ENCODE data around the gene FGF12. TPM values are rescaled to one million over a fixed set of nuclear protein-coding genes. Genes with fewer than 3 reads are reported as not detected.

Gene FGF12
- total RNA-seq, 2 experiments from 2014 or later: 0.06 to 1.7 TPM

DNA sequence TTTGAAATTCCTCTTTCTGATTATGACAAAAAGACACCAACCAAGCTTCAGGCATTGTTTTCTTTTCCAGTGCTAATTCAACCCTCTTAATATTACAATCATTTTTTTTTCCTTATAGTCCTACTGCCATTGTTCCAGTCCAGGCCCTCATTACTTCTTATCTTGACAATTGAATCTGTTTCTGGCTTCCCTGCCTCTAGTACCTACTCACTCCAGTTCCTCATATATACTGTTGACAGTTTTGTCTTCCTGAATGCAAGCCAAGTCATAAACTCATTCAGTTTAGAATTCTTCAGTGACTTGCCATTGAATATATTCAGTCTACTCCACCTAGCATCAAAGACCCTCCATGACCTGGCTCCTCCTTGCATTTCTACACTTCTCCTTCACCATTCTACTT lies 507.4 kb downstream of the FGF12 start:
- ChIA-PET POLR2A (interaction anchor here (1.4 kb wide), 1 partner anchor 17 kb away, joined by 6 read pairs; no protein-coding TSS in a partner anchor), CTCF (ENCODE audit: unreplicated experiment) (no interaction called here)
- Histone ChIP-seq H4K20me1 (ENCODE audit: insufficient read depth, low read length) (no peaks in the 10 kb centered on the region), H3K9me3 (ENCODE audit: low read length) (no peaks in the 10 kb centered on the region), H2AFZ (ENCODE audit: low read length) (no peak overlapping the region), H3K4me1 (ENCODE audit: insufficient read depth, low read length, poor library complexity, severe bottlenecking) (no peaks in the 10 kb centered on the region), H3K27ac (ENCODE audit: low read depth, low read length, poor library complexity, severe bottlenecking) (no peak overlapping the region), H3K79me2 (ENCODE audit: insufficient read depth, low read depth, low read length) (no peaks in the 10 kb centered on the region), H3K4me3 (ENCODE audit: low read depth, low read length, poor library complexity, severe bottlenecking) (no peak overlapping the region), H3K36me3 (ENCODE audit: insufficient read depth, low read length) (no peaks in the 10 kb centered on the region), H3K9me2 (ENCODE audit: insufficient read depth, low read length) (no peaks in the 10 kb centered on the region; the same call in 1 of the 2 replicates), H3K4me2 (ENCODE audit: low read length) (no peak overlapping the region)
- TF ChIP-seq EZH2phosphoT487 (IDR thresholded peaks at IDR 0.05; ENCODE audit: borderline replicate concordance, low read depth, low read length): no peak
- no peak for TF ChIP-seq CTCF (conservative IDR thresholded peaks at IDR 0.05; ENCODE audit: low read length)
- BruUV-seq (replicated peaks): no TSS peak
- intact Hi-C loops (cut with micrococcal nuclease; ENCODE audit: unreplicated experiment): no loop called here
- no peak for DNase-seq (ENCODE audit: low spot score)

DNA sequence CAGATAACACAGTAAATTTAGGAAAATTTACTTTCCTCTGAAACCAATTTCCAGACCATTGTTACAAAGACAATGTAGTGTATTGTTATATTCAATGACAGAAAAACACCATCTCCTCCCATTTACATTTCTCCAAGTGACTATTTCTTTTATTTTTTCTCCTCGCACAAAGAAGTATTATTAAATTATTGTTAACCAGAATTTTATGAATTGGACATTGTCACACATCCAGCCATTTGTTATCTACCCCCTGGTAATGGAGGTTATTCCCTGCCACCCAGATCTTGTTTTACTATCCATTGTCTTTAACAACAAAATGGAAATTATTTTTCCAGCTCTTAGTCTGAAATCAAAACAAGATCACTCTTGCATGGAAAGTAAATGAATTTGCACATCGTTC lies 511.3 kb downstream of the FGF12 start:
- Histone ChIP-seq H2AFZ (ENCODE audit: low read length) (no peak overlapping the region), H3K79me2 (ENCODE audit: insufficient read depth, low read depth, low read length) (no peaks in the 10 kb centered on the region), H3K9me2 (ENCODE audit: insufficient read depth, low read length) (no peaks in the 10 kb centered on the region), H3K9me3 (ENCODE audit: low read length) (no peaks in the 10 kb centered on the region), H3K4me1 (ENCODE audit: insufficient read depth, low read length, poor library complexity, severe bottlenecking) (no peaks in the 10 kb centered on the region), H4K20me1 (ENCODE audit: insufficient read depth, low read length) (no peaks in the 10 kb centered on the region), H3K4me3 (ENCODE audit: low read depth, low read length, poor library complexity, severe bottlenecking) (no peak overlapping the region), H3K27ac (ENCODE audit: low read depth, low read length, poor library complexity, severe bottlenecking) (no peak overlapping the region), H3K36me3 (ENCODE audit: insufficient read depth, low read length) (no peaks in the 10 kb centered on the region), H3K4me2 (ENCODE audit: low read length) (no peak overlapping the region)
- no TSS peak for BruUV-seq (replicated peaks)
- POLR2A ChIA-PET: interaction anchor here (0.7 to 2.2 kb wide), 6 partner anchors 10 to 216 kb away, joined by 3 to 7 read pairs (median 4); no protein-coding TSS in a partner anchor
- DNase-seq (ENCODE audit: low spot score): no peak
- intact Hi-C loops (cut with micrococcal nuclease; ENCODE audit: unreplicated experiment): no loop called here
- TF ChIP-seq EZH2phosphoT487 (IDR thresholded peaks at IDR 0.05; ENCODE audit: borderline replicate concordance, low read depth, low read length): no peak
- TF ChIP-seq CTCF (conservative IDR thresholded peaks at IDR 0.05; ENCODE audit: low read length): no peak
- CTCF ChIA-PET (ENCODE audit: unreplicated experiment): no interaction called here

DNA sequence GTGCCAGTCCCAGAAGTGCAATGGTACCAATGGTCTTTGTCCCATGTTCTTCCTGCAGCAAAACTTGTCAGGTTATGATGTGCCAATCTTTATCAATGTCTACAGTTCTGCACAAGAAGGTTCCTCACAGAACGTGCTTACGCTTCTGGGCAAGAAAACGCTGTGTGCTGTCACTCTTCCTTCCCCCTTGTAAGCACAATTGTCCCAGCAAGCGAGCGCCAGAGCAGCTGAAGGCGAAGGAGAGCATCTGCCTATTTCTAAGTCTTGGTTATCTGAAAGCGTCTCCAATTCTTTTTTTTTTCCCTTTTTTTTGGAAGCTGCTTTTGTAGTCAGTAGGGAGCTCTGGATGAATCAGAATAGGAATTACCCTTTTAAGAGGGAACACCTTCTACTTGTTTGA lies 514.4 kb downstream of the FGF12 start:
- ChIA-PET CTCF (ENCODE audit: unreplicated experiment) (interaction anchor here (1.0 kb wide), 1 partner anchor 223 kb away, joined by 4 read pairs; no protein-coding TSS in a partner anchor), POLR2A (interaction anchor here (0.6 to 2.5 kb wide), 8 partner anchors 10 to 163 kb away, joined by 3 to 8 read pairs (median 4); no protein-coding TSS in a partner anchor)
- H3K4me3 ChIP-seq (ENCODE audit: low read depth, low read length, poor library complexity, severe bottlenecking): no peak overlapping the region
- no peak overlapping the region for H3K27ac ChIP-seq (ENCODE audit: low read depth, low read length, poor library complexity, severe bottlenecking)
- H3K79me2 ChIP-seq (ENCODE audit: insufficient read depth, low read depth, low read length): no peaks in the 10 kb centered on the region
- no peaks in the 10 kb centered on the region for H3K4me1 ChIP-seq (ENCODE audit: insufficient read depth, low read length, poor library complexity, severe bottlenecking)
- H3K4me2 ChIP-seq (ENCODE audit: low read length): no peak overlapping the region
- H3K9me3 ChIP-seq (ENCODE audit: low read length): no peaks in the 10 kb centered on the region
- no peak for DNase-seq (ENCODE audit: low spot score)
- no peak for TF ChIP-seq CTCF (conservative IDR thresholded peaks at IDR 0.05; ENCODE audit: low read length)
- TF ChIP-seq EZH2phosphoT487 (IDR thresholded peaks at IDR 0.05; ENCODE audit: borderline replicate concordance, low read depth, low read length): no peak
- no peaks in the 10 kb centered on the region for H3K36me3 ChIP-seq (ENCODE audit: insufficient read depth, low read length)
- no TSS peak for BruUV-seq (replicated peaks)
- H3K9me2 ChIP-seq (ENCODE audit: insufficient read depth, low read length): no peaks in the 10 kb centered on the region
- no peak overlapping the region for H2AFZ ChIP-seq (ENCODE audit: low read length)
- no peaks in the 10 kb centered on the region for H4K20me1 ChIP-seq (ENCODE audit: insufficient read depth, low read length)
- intact Hi-C loops (cut with micrococcal nuclease; ENCODE audit: unreplicated experiment): loop anchor here (1.0 kb wide), 1 partner anchor 83 kb away; no protein-coding TSS in a partner anchor

Data from OCI-LY7 (cell line).